Caco-2 (cell line): ENCODE data around the gene DNAJC4. TPM values are rescaled to one million over a fixed set of nuclear protein-coding genes. Genes with fewer than 3 reads are reported as not detected.

ENCODE experiments used
- BruUV-seq: library from RNA; stranded (reverse); fragments of 400-500 nt; replicated peaks from 2 replicates; lab custom pipeline; 2021; lab: Mats Ljungman, UMichigan
- CTCF ChIA-PET: fragments of 300-600 bp; sonication (Branson Sonifier 250); formaldehyde crosslinking; loops from one replicate; lab custom pipeline; 2022; ENCODE audit warnings: antibody characterized with exemption; lab: Charles Lee
- POLR2A ChIA-PET: fragments of 300-600 bp; sonication (Branson Sonifier 250); formaldehyde crosslinking; loops from one replicate; lab custom pipeline; 2022; ENCODE audit warnings: antibody characterized with exemption; lab: Charles Lee
- DNase-seq, 2 experiments: peaks; one replicate each; pipeline versions ENCODE4 v3.0.0 to v3.0.0-alpha.2; 2020 to 2022
- H3K27me3 ChIP-seq: replicated peaks from 2 replicates; pipeline ENCODE4 v1.6.0; 2011; ENCODE audit warnings: low read length; ENCODE audit not compliant: control insufficient read depth, insufficient read depth
- H3K36me3 ChIP-seq: 2 replicates; pipeline ENCODE4 v1.5.1; 2011; ENCODE audit warnings: low read length; ENCODE audit not compliant: control insufficient read depth, insufficient read depth
- H3K4me1 ChIP-seq: fragments of 250-450 bp; sonication (Bioruptor Pico); 2 replicates; pipeline ENCODE4 v1.5.1; 2020; ENCODE audit warnings: mild to moderate bottlenecking
- H3K4me3 ChIP-seq: 2 replicates; pipeline ENCODE4 v1.5.1; 2011; ENCODE audit warnings: low read depth, mild to moderate bottlenecking, control low read depth, low read length
- H3K9me3 ChIP-seq: fragments of 250-450 bp; sonication (Bioruptor Pico); 2 replicates; pipeline ENCODE4 v1.5.1; 2020; ENCODE audit warnings: mild to moderate bottlenecking, moderate library complexity
- H3K27ac Mint-ChIP-seq: one replicate; pipeline ENCODE4 v1.8.0; 2022; ENCODE audit warnings: mixed read lengths; ENCODE audit not compliant: unreplicated experiment
- H3K27me3 Mint-ChIP-seq: one replicate; pipeline ENCODE4 v1.8.0; 2022; ENCODE audit warnings: mixed read lengths; ENCODE audit not compliant: insufficient read depth, unreplicated experiment
- H3K36me3 Mint-ChIP-seq: one replicate; pipeline ENCODE4 v1.8.0; 2022; ENCODE audit warnings: mild to moderate bottlenecking, mixed read lengths; ENCODE audit not compliant: insufficient read depth, unreplicated experiment
- H3K4me1 Mint-ChIP-seq: one replicate; pipeline ENCODE4 v1.8.0; 2022; ENCODE audit warnings: low read depth, mixed read lengths; ENCODE audit not compliant: unreplicated experiment
- H3K4me3 Mint-ChIP-seq: one replicate; pipeline ENCODE4 v1.8.0; 2022; ENCODE audit warnings: mild to moderate bottlenecking, moderate library complexity, mixed read lengths; ENCODE audit not compliant: unreplicated experiment
- H3K9me3 Mint-ChIP-seq: one replicate; pipeline ENCODE4 v1.8.0; 2022; ENCODE audit warnings: mixed read lengths; ENCODE audit not compliant: unreplicated experiment
- intact Hi-C: fragments of 100-400 bp; cut with micrococcal nuclease; formaldehyde crosslinking; loops from one replicate; pipeline ENCODE4 v1.10.0; 2022; ENCODE audit not compliant: unreplicated experiment
- total RNA-seq: library from RNA; stranded (reverse); gene quantifications from 2 replicates; pipeline ENCODE4 v1.2.3, GENCODE V29; 2022
- TF ChIP-seq, protein P1 (sequence below), 2 experiments: fragments of 200-600 bp in 1 of 2; IDR thresholded peaks; 1 replicate in 1 of 2; 2 replicates in 1 of 2; pipeline versions ENCODE4 v1.5.1 to v1.8.0; 2011 to 2022; ENCODE audit warnings: antibody characterized with exemption in 1 of 2, control low read depth in 1 of 2, inconsistent platforms in 1 of 2, low read depth in 1 of 2, low read length in 1 of 2, mild to moderate bottlenecking in 1 of 2, moderate library complexity in 1 of 2; ENCODE audit not compliant: insufficient read depth in 1 of 2, severe bottlenecking in 1 of 2, unreplicated experiment in 1 of 2

Gene DNAJC4
- total RNA-seq, 1 experiment from 2014 or later: 22.9 TPM

GRCh38 chr11:64252003-64252872 is 21.9 kb downstream of the DNAJC4 start:
- Mint-ChIP-seq H3K4me3 (peak overlapping the region; percentile 99), H3K27me3 (no peaks in the 10 kb centered on the region), H3K36me3 (peaks cover 24% of the 10 kb centered on the region), H3K9me3 (no peaks in the 10 kb centered on the region), H3K4me1 (peaks cover 13% of the 10 kb centered on the region), H3K27ac (peak overlapping the region; percentile 85)
- ChIA-PET CTCF (interaction anchor here (0.5 to 1.8 kb wide), 16 partner anchors 9 to 1502 kb away, joined by 3 to 13 read pairs (median 5); partner anchors contain the start of genes ESRRA, FKBP2, NUDT22 and POLR2G), POLR2A (interaction anchor here (1.0 to 1.4 kb wide), 3 partner anchors 11 to 66 kb away, joined by 4 to 6 read pairs (median 4); partner anchors contain the start of genes PRDX5, STIP1 and TRMT112)
- Histone ChIP-seq H3K9me3 (no peaks in the 10 kb centered on the region), H3K4me3 (peak overlapping the region; percentile 66), H3K27me3 (no peaks in the 10 kb centered on the region), H3K4me1 (peaks cover 26% of the 10 kb centered on the region), H3K36me3 (peaks cover 4% of the 10 kb centered on the region)
- intact Hi-C loops: no loop called here
- TSS peak; percentile 12 for BruUV-seq
- TF ChIP-seq, protein P1, sequence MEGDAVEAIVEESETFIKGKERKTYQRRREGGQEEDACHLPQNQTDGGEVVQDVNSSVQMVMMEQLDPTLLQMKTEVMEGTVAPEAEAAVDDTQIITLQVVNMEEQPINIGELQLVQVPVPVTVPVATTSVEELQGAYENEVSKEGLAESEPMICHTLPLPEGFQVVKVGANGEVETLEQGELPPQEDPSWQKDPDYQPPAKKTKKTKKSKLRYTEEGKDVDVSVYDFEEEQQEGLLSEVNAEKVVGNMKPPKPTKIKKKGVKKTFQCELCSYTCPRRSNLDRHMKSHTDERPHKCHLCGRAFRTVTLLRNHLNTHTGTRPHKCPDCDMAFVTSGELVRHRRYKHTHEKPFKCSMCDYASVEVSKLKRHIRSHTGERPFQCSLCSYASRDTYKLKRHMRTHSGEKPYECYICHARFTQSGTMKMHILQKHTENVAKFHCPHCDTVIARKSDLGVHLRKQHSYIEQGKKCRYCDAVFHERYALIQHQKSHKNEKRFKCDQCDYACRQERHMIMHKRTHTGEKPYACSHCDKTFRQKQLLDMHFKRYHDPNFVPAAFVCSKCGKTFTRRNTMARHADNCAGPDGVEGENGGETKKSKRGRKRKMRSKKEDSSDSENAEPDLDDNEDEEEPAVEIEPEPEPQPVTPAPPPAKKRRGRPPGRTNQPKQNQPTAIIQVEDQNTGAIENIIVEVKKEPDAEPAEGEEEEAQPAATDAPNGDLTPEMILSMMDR (IDR thresholded peaks at IDR 0.05; ENCODE audit: insufficient read depth in 1 of 2, low read depth in 1 of 2, low read length in 1 of 2, severe bottlenecking in 1 of 2, unreplicated experiment in 1 of 2): peak; percentile 36 to 48
- DNase-seq: peak; percentile 77 to 84

DNA sequence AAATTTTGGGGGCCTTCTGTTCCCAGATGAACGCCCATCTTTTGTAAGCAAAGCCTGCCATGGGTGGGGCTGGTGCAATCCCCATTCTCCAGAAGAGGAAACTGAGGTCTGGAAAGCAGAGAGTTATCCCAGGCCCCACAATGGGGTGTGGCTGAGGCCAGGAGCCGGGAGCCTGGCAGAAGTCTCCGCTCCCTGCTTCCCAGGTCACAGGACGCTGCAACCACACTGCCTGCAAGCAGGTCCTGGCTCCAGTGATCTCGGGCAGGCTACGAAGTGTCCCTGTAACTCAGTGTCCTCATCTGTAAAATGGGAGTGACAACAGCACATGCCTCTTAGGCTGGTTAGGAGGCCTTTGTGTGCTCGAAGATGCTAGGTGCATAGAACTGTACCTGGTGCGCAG is 22.7 kb downstream of the DNAJC4 start:
- H3K9me3 ChIP-seq: no peaks in the 10 kb centered on the region
- TF ChIP-seq, protein P1 (IDR thresholded peaks at IDR 0.05; ENCODE audit: insufficient read depth in 1 of 2, low read depth in 1 of 2, low read length in 1 of 2, severe bottlenecking in 1 of 2, unreplicated experiment in 1 of 2): no peak
- H3K4me3 ChIP-seq: peak overlapping the region; percentile 66
- Mint-ChIP-seq H3K4me1 (peaks cover 8% of the 10 kb centered on the region), H3K4me3 (peak overlapping the region; percentile 99), H3K27ac (no peak overlapping the region), H3K27me3 (no peaks in the 10 kb centered on the region), H3K9me3 (no peaks in the 10 kb centered on the region), H3K36me3 (peaks cover 24% of the 10 kb centered on the region)
- no TSS peak for BruUV-seq
- H3K27me3 ChIP-seq: no peaks in the 10 kb centered on the region
- ChIA-PET POLR2A (interaction anchor here (1.0 to 1.4 kb wide), 2 partner anchors 64 to 67 kb away, joined by 4 to 6 read pairs; partner anchors contain the start of genes PRDX5, STIP1 and TRMT112), CTCF (interaction anchor here (1.6 kb wide), 1 partner anchor 18 kb away, joined by 13 read pairs; no protein-coding TSS in a partner anchor)
- H3K4me1 ChIP-seq: peaks cover 19% of the 10 kb centered on the region
- H3K36me3 ChIP-seq: peaks cover 4% of the 10 kb centered on the region
- no peak for DNase-seq
- intact Hi-C loops: no loop called here

DNA sequence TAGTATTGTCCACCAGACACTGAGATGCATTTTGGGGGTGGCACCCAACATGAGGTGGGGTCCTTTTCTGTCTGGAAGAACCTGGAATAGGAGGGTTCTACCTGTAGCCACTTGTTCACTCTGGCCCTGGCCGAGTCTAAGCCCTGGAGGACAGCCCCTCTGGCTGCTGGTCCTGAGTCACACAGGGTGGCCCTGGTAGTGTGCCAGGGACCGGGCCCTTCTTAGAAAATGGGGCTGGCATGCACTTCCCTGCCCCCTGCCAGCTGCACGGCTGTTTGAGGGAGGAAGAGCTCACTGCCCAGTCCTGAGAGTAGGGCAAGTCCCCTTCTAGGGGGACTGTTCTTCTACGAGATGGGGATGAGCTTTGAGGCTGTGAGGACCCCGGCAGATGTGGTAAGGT is 23.1 kb downstream of the DNAJC4 start:
- peaks cover 8% of the 10 kb centered on the region for H3K4me1 Mint-ChIP-seq
- Histone ChIP-seq H3K9me3 (no peaks in the 10 kb centered on the region), H3K4me1 (peaks cover 15% of the 10 kb centered on the region), H3K36me3 (peaks cover 4% of the 10 kb centered on the region), H3K27me3 (no peaks in the 10 kb centered on the region), H3K4me3 (no peak overlapping the region)
- no TSS peak for BruUV-seq
- no peaks in the 10 kb centered on the region for H3K27me3 Mint-ChIP-seq
- no peak for DNase-seq
- H3K27ac Mint-ChIP-seq: no peak overlapping the region
- H3K9me3 Mint-ChIP-seq: no peaks in the 10 kb centered on the region
- POLR2A ChIA-PET: no interaction called here
- intact Hi-C loops: no loop called here
- CTCF ChIA-PET: no interaction called here
- TF ChIP-seq, protein P1 (IDR thresholded peaks at IDR 0.05; ENCODE audit: insufficient read depth in 1 of 2, low read depth in 1 of 2, low read length in 1 of 2, severe bottlenecking in 1 of 2, unreplicated experiment in 1 of 2): no peak
- H3K36me3 Mint-ChIP-seq: peaks cover 26% of the 10 kb centered on the region
- no peak overlapping the region for H3K4me3 Mint-ChIP-seq
